ENCODE data around the gene GMPR. TPM values are rescaled to one million over a fixed set of nuclear protein-coding genes. Genes with fewer than 3 reads are reported as not detected.

GMPR gene
- total and polyA plus RNA-seq, 10 of the 15 experiments (the other 5 are each of a cell fraction or from before 2014, with no cell fraction given) = 0.15 to 1.8 (median 0.49) TPM; not detected in 1

DNA sequence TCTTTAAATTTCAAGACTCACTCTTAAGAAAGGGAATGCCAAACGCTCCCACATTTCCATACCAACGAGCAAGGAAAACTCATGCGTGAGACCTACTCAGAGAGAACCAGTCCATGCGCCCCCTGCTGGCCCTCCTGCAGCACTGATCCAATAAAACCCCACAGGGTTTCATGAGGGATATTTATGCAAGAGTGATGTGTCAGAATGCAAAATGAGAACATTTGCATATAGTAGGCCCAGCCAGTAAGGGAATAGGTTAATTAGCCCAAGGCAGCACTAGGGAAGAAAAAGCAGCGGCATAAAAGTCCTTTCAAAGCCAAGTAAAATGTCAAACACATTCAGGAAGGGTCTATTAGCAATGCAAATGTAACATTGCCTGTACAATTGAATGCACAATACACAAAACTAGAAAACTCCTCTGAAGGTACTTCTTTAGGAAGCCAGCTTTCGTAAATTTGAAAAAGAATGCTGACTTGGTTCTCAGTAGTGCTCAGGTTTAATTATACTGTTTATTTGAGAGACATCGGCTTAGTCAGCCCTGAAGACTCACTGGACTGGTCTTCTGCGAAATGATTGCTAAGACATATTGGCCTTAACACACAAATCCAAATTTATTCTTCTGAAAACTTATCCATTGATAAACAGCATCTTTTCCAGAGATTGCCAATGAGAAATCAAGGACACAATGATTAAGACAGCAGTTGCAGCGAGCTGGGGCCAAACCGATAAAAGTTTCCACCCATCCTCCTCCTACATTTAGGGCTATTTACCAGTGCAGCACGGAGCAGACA is 93.2 kb downstream of the GMPR start (continued):
- TF ChIP-seq, protein P1, sequence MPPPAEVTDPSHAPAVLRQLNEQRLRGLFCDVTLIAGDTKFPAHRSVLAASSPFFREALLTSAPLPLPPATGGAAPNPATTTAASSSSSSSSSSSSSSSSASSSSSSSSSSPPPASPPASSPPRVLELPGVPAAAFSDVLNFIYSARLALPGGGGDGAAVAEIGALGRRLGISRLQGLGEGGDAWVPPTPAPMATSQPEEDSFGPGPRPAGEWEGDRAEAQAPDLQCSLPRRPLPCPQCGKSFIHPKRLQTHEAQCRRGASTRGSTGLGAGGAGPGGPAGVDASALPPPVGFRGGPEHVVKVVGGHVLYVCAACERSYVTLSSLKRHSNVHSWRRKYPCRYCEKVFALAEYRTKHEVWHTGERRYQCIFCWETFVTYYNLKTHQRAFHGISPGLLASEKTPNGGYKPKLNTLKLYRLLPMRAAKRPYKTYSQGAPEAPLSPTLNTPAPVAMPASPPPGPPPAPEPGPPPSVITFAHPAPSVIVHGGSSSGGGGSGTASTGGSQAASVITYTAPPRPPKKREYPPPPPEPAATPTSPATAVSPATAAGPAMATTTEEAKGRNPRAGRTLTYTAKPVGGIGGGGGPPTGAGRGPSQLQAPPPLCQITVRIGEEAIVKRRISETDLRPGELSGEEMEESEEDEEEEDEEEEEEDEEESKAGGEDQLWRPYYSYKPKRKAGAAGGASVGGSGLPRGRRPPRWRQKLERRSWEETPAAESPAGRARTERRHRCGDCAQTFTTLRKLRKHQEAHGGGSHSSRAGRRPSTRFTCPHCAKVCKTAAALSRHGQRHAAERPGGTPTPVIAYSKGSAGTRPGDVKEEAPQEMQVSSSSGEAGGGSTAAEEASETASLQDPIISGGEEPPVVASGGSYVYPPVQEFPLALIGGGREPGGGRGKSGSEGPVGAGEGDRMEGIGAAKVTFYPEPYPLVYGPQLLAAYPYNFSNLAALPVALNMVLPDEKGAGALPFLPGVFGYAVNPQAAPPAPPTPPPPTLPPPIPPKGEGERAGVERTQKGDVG (CRISPR knock-in tag; IDR thresholded peaks at IDR 0.05) = no peak
- TF ChIP-seq SIX5 (IDR thresholded peaks at IDR 0.05; ENCODE audit: low read depth, low read length, severe bottlenecking) (no peak), TAF1 (IDR thresholded peaks at IDR 0.05; ENCODE audit: borderline replicate concordance, low read depth, low read length) (no peak), GATAD2B (conservative IDR thresholded peaks at IDR 0.05; ENCODE audit: low read depth) (no peak), ZZZ3 (IDR thresholded peaks at IDR 0.05; ENCODE audit: control insufficient read depth, insufficient read length, low read depth) (no peak), MTA2 (IDR thresholded peaks at IDR 0.05; ENCODE audit: low read depth) (no peak), RB1 (IDR thresholded peaks at IDR 0.05; ENCODE audit: borderline replicate concordance) (no peak), PAX5 (IDR thresholded peaks at IDR 0.05; ENCODE audit: borderline replicate concordance, low read depth, low read length) (no peak), BACH1 (IDR thresholded peaks at IDR 0.05; ENCODE audit: borderline replicate concordance) (no peak)
- TF ChIP-seq, protein P2, sequence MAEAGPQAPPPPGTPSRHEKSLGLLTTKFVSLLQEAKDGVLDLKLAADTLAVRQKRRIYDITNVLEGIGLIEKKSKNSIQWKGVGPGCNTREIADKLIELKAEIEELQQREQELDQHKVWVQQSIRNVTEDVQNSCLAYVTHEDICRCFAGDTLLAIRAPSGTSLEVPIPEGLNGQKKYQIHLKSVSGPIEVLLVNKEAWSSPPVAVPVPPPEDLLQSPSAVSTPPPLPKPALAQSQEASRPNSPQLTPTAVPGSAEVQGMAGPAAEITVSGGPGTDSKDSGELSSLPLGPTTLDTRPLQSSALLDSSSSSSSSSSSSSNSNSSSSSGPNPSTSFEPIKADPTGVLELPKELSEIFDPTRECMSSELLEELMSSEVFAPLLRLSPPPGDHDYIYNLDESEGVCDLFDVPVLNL (IDR thresholded peaks at IDR 0.05; ENCODE audit: low read depth, low read length) = no peak
- TF ChIP-seq, protein P3, sequence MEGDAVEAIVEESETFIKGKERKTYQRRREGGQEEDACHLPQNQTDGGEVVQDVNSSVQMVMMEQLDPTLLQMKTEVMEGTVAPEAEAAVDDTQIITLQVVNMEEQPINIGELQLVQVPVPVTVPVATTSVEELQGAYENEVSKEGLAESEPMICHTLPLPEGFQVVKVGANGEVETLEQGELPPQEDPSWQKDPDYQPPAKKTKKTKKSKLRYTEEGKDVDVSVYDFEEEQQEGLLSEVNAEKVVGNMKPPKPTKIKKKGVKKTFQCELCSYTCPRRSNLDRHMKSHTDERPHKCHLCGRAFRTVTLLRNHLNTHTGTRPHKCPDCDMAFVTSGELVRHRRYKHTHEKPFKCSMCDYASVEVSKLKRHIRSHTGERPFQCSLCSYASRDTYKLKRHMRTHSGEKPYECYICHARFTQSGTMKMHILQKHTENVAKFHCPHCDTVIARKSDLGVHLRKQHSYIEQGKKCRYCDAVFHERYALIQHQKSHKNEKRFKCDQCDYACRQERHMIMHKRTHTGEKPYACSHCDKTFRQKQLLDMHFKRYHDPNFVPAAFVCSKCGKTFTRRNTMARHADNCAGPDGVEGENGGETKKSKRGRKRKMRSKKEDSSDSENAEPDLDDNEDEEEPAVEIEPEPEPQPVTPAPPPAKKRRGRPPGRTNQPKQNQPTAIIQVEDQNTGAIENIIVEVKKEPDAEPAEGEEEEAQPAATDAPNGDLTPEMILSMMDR (IDR thresholded peaks at IDR 0.05 in 2 of 3, conservative IDR thresholded peaks at IDR 0.05 in 1 of 3; ENCODE audit: control insufficient read depth in 2 of 3, extremely low read depth in 1 of 3, insufficient read depth in 1 of 3, low read depth in 3 of 3, low read length in 3 of 3) = peak; percentile 87 to 96 (median 88)
- TF ChIP-seq, protein P4, sequence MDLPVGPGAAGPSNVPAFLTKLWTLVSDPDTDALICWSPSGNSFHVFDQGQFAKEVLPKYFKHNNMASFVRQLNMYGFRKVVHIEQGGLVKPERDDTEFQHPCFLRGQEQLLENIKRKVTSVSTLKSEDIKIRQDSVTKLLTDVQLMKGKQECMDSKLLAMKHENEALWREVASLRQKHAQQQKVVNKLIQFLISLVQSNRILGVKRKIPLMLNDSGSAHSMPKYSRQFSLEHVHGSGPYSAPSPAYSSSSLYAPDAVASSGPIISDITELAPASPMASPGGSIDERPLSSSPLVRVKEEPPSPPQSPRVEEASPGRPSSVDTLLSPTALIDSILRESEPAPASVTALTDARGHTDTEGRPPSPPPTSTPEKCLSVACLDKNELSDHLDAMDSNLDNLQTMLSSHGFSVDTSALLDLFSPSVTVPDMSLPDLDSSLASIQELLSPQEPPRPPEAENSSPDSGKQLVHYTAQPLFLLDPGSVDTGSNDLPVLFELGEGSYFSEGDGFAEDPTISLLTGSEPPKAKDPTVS (IDR thresholded peaks at IDR 0.05; ENCODE audit: low read depth, low read length) = no peak
- TF ChIP-seq, protein P5, sequence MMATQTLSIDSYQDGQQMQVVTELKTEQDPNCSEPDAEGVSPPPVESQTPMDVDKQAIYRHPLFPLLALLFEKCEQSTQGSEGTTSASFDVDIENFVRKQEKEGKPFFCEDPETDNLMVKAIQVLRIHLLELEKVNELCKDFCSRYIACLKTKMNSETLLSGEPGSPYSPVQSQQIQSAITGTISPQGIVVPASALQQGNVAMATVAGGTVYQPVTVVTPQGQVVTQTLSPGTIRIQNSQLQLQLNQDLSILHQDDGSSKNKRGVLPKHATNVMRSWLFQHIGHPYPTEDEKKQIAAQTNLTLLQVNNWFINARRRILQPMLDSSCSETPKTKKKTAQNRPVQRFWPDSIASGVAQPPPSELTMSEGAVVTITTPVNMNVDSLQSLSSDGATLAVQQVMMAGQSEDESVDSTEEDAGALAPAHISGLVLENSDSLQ (IDR thresholded peaks at IDR 0.05) = 0 out of 2 replicates have a peak, but pooled peaks have one; percentile 16
- TF ChIP-seq, protein P6, sequence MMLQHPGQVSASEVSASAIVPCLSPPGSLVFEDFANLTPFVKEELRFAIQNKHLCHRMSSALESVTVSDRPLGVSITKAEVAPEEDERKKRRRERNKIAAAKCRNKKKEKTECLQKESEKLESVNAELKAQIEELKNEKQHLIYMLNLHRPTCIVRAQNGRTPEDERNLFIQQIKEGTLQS (IDR thresholded peaks at IDR 0.05; ENCODE audit: borderline replicate concordance, extremely low read depth, low read depth, low read length) = no peak
- TF ChIP-seq, protein P7, sequence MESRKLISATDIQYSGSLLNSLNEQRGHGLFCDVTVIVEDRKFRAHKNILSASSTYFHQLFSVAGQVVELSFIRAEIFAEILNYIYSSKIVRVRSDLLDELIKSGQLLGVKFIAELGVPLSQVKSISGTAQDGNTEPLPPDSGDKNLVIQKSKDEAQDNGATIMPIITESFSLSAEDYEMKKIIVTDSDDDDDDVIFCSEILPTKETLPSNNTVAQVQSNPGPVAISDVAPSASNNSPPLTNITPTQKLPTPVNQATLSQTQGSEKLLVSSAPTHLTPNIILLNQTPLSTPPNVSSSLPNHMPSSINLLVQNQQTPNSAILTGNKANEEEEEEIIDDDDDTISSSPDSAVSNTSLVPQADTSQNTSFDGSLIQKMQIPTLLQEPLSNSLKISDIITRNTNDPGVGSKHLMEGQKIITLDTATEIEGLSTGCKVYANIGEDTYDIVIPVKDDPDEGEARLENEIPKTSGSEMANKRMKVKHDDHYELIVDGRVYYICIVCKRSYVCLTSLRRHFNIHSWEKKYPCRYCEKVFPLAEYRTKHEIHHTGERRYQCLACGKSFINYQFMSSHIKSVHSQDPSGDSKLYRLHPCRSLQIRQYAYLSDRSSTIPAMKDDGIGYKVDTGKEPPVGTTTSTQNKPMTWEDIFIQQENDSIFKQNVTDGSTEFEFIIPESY (IDR thresholded peaks at IDR 0.05) = no peak
